Measurements from ENCODE around the gene PLIN4.
A peak's percentile ranks its signal among the peaks of the same experiment; 100 is the strongest.
"Not testable (repeated sequence)": the region's sequence is repeated elsewhere in the genome, so short reads cannot be mapped to it uniquely, and the experiment has no call there.

PLIN4 gene

GRCh38 chr19:4518345-4519171, at the start of gene PLIN4:
Gene PLIN4, minus strand, starts transcription at chr19:4518486. Its CDS starts 214 bp downstream, at chr19:4518272.
- ATAC-seq (no peak), DNase-seq (no peak)
- H3K9me3 Mint-ChIP-seq, result no peaks in the 10 kb centered on the region
- peak within 1 kb of the TSS in 1 of 2 donors; percentile 27 for H3K27ac Mint-ChIP-seq
- H3K4me1 Mint-ChIP-seq, result no peaks in the 10 kb centered on the region
- no peak within 1 kb of the TSS for H3K4me3 Mint-ChIP-seq
- H3K27me3 Mint-ChIP-seq, result peaks cover 26% of the 10 kb centered on the region

GRCh38 chr19:4567584-4568071, 49.3 kb upstream of the PLIN4 start:
- Mint-ChIP-seq H3K27me3 (peaks cover 11% of the 10 kb centered on the region), H3K9me3 (no peaks in the 10 kb centered on the region), H3K27ac (peak overlapping the region in 1 of 2 donors; percentile 86), H3K4me3 (no peak overlapping the region), H3K4me1 (no peaks in the 10 kb centered on the region)
- peak; percentile 67 to 68 for DNase-seq
- peak; percentile 85 for ATAC-seq

GRCh38 chr19:4566402-4567051, 48.2 kb upstream of the PLIN4 start:
- no peak for ATAC-seq
- Mint-ChIP-seq H3K27ac (peak overlapping the region in 1 of 2 donors; percentile 46), H3K4me1 (no peaks in the 10 kb centered on the region), H3K9me3 (no peaks in the 10 kb centered on the region), H3K27me3 (peaks cover 11% of the 10 kb centered on the region), H3K4me3 (no peak overlapping the region)
- DNase-seq, result no peak

GRCh38 chr19:4563562-4563961, 45.3 kb upstream of the PLIN4 start:
- H3K4me3 Mint-ChIP-seq, H3K27ac Mint-ChIP-seq, H3K4me1 Mint-ChIP-seq, DNase-seq, H3K9me3 Mint-ChIP-seq, ATAC-seq: not testable (repeated sequence)
- peaks cover 20% of the 10 kb centered on the region for H3K27me3 Mint-ChIP-seq

- ATAC-seq, H3K4me3 Mint-ChIP-seq, H3K9me3 Mint-ChIP-seq, H3K4me1 Mint-ChIP-seq, DNase-seq: not testable (repeated sequence)
- Mint-ChIP-seq H3K27ac (peak overlapping the region in 1 of 2 donors; percentile 34), H3K27me3 (peaks cover 17% of the 10 kb centered on the region)
Observed at GRCh38 chr19:4562085-4562484, 43.8 kb upstream of the PLIN4 start.

- H3K4me3 Mint-ChIP-seq, result no peak within 1 kb of the TSS
- no peak for DNase-seq
- peaks cover 6% of the 10 kb centered on the region for H3K4me1 Mint-ChIP-seq
- H3K27ac Mint-ChIP-seq, result no peak within 1 kb of the TSS
- no peak for ATAC-seq
- H3K9me3 Mint-ChIP-seq, result no peaks in the 10 kb centered on the region
- H3K27me3 Mint-ChIP-seq, result peaks cover 9% of the 10 kb centered on the region
Observed at GRCh38 chr19:4559569-4559968, 41.3 kb upstream of the PLIN4 start, which contains the start of gene SEMA6B. Gene SEMA6B, minus strand, starts transcription at chr19:4559684. Its CDS starts 1,227 bp downstream, at chr19:4558457.

- Mint-ChIP-seq H3K27ac (no peak overlapping the region), H3K9me3 (peaks cover 0 to 5% of the 10 kb centered on the region in 2 donors), H3K27me3 (peaks cover 9% of the 10 kb centered on the region), H3K4me3 (no peak overlapping the region), H3K4me1 (peaks cover 6% of the 10 kb centered on the region)
- no peak for DNase-seq
- ATAC-seq, result no peak
Observed at GRCh38 chr19:4557971-4558941, 40.0 kb upstream of the PLIN4 start.

- peaks cover 0 to 9% of the 10 kb centered on the region in 2 donors for H3K9me3 Mint-ChIP-seq
- no peak overlapping the region for H3K27ac Mint-ChIP-seq
- H3K4me3 Mint-ChIP-seq, result no peak overlapping the region
- peaks cover 6% of the 10 kb centered on the region for H3K4me1 Mint-ChIP-seq
- peaks cover 9% of the 10 kb centered on the region for H3K27me3 Mint-ChIP-seq
- ATAC-seq (peak; percentile 62), DNase-seq (peak in 1 of 2 donors; percentile 41)
Observed at GRCh38 chr19:4557144-4557970, 39.1 kb upstream of the PLIN4 start.

- no peak overlapping the region for H3K4me3 Mint-ChIP-seq
- DNase-seq, result no peak
- H3K27ac Mint-ChIP-seq, result no peak overlapping the region
- H3K9me3 Mint-ChIP-seq, result peaks cover 0 to 9% of the 10 kb centered on the region in 2 donors
- peaks cover 9% of the 10 kb centered on the region for H3K27me3 Mint-ChIP-seq
- ATAC-seq, result peak; percentile 16
- peaks cover 6% of the 10 kb centered on the region for H3K4me1 Mint-ChIP-seq
Observed at GRCh38 chr19:4556597-4557127, 38.4 kb upstream of the PLIN4 start.

GRCh38 chr19:4555657-4556561, 37.6 kb upstream of the PLIN4 start:
- H3K4me1 Mint-ChIP-seq, result peaks cover 6% of the 10 kb centered on the region
- DNase-seq, result no peak
- peaks cover 9% of the 10 kb centered on the region for H3K27me3 Mint-ChIP-seq
- H3K4me3 Mint-ChIP-seq, result no peak overlapping the region
- peaks cover 0 to 9% of the 10 kb centered on the region in 2 donors for H3K9me3 Mint-ChIP-seq
- H3K27ac Mint-ChIP-seq, result no peak overlapping the region
- ATAC-seq, result no peak

GRCh38 chr19:4554717-4555116, 36.4 kb upstream of the PLIN4 start:
- peaks cover 6% of the 10 kb centered on the region for H3K4me1 Mint-ChIP-seq
- ATAC-seq, result no peak

GRCh38 chr19:4553775-4554174, 35.5 kb upstream of the PLIN4 start:
- no peak for DNase-seq
- H3K9me3 Mint-ChIP-seq, result peaks cover 0 to 9% of the 10 kb centered on the region in 2 donors
- no peak overlapping the region for H3K4me3 Mint-ChIP-seq
- peaks cover 6% of the 10 kb centered on the region for H3K4me1 Mint-ChIP-seq
- ATAC-seq, result no peak
- H3K27me3 Mint-ChIP-seq, result no peaks in the 10 kb centered on the region
- H3K27ac Mint-ChIP-seq, result no peak overlapping the region

More at GRCh38 chr19:4554717-4555116, 36.4 kb upstream of the PLIN4 start:
- Mint-ChIP-seq H3K27me3 (peaks cover 4% of the 10 kb centered on the region), H3K27ac (no peak overlapping the region), H3K4me3 (no peak overlapping the region), H3K9me3 (peaks cover 0 to 9% of the 10 kb centered on the region in 2 donors)
- DNase-seq, result no peak

GRCh38 chr19:4553092-4553695, 34.9 kb upstream of the PLIN4 start:
- no peak overlapping the region for H3K4me3 Mint-ChIP-seq
- H3K27me3 Mint-ChIP-seq, result no peaks in the 10 kb centered on the region
- no peak for ATAC-seq
- H3K9me3 Mint-ChIP-seq, result peaks cover 0 to 9% of the 10 kb centered on the region in 2 donors
- no peak for DNase-seq
- H3K27ac Mint-ChIP-seq, result no peak overlapping the region
- H3K4me1 Mint-ChIP-seq, result peaks cover 6% of the 10 kb centered on the region

All from stimulated activated naive CD8-positive, alpha-beta T cell treated with anti-CD3 and anti-CD28 coated beads, Interleukin-15, amount 100 ng/mL, for 72 hours (primary cell).